Measurements from ENCODE around the gene THAP3. TPM values are rescaled to one million over a fixed set of nuclear protein-coding genes. Genes with fewer than 3 reads are reported as not detected.
A peak's percentile ranks its signal among the peaks of the same experiment; 100 is the strongest.

Gene THAP3
- total and polyA plus RNA-seq, 9 of the 15 experiments (the other 6 are each of a cell fraction or from before 2014, with no cell fraction given): 1.9 to 31.2 (median 18.2) TPM

DNA sequence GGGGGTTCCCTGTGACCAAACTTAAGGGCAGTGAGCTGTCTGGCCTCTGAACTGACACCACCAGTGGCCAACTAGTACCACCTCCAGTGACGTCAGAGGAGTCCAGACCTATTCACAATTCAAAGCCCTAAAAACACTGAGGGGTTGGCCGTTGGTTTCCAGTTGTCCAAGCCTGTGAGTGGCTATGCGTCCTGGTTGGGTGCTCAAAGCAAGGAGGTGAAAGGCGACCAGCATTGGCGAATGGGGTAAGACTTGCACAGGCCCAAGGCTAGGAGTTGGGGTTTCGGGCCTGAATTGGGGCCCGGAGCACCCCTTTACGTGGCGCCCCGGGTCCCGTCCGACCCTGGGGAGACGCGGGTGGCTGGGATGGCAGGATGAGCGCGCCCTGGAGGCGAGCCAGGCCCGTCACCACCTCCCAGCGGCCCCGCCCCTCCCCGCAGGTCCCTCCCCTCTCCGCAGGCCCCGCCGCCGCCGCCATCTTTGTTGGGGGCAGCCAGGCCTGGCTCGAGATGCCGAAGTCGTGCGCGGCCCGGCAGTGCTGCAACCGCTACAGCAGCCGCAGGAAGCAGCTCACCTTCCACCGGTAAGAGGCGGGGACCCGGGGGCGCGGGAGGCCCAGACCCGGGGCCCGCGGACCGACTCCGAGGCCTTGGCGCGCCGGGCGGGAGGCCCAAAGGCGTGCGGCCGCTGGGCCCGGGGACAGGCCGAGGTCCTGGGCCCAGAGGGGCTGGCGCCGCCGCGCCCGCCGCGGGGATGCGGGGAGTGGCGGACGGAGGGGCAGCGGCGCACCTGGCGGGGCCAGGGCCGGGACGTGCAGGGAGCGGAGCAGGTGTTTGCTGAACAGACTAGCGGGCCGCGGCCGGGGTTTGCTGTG is at the start of gene THAP3 (continued):
- TF ChIP-seq MGA (IDR thresholded peaks at IDR 0.05) (no peak), DIDO1 (tag; IDR thresholded peaks at IDR 0.05; ENCODE audit: low read depth) (no peak), ZNF263 (CRISPR knock-in tag; IDR thresholded peaks at IDR 0.05; ENCODE audit: borderline replicate concordance) (0 out of 2 replicates have a peak, but pooled peaks have one; percentile 31)
- TF ChIP-seq, protein P1, sequence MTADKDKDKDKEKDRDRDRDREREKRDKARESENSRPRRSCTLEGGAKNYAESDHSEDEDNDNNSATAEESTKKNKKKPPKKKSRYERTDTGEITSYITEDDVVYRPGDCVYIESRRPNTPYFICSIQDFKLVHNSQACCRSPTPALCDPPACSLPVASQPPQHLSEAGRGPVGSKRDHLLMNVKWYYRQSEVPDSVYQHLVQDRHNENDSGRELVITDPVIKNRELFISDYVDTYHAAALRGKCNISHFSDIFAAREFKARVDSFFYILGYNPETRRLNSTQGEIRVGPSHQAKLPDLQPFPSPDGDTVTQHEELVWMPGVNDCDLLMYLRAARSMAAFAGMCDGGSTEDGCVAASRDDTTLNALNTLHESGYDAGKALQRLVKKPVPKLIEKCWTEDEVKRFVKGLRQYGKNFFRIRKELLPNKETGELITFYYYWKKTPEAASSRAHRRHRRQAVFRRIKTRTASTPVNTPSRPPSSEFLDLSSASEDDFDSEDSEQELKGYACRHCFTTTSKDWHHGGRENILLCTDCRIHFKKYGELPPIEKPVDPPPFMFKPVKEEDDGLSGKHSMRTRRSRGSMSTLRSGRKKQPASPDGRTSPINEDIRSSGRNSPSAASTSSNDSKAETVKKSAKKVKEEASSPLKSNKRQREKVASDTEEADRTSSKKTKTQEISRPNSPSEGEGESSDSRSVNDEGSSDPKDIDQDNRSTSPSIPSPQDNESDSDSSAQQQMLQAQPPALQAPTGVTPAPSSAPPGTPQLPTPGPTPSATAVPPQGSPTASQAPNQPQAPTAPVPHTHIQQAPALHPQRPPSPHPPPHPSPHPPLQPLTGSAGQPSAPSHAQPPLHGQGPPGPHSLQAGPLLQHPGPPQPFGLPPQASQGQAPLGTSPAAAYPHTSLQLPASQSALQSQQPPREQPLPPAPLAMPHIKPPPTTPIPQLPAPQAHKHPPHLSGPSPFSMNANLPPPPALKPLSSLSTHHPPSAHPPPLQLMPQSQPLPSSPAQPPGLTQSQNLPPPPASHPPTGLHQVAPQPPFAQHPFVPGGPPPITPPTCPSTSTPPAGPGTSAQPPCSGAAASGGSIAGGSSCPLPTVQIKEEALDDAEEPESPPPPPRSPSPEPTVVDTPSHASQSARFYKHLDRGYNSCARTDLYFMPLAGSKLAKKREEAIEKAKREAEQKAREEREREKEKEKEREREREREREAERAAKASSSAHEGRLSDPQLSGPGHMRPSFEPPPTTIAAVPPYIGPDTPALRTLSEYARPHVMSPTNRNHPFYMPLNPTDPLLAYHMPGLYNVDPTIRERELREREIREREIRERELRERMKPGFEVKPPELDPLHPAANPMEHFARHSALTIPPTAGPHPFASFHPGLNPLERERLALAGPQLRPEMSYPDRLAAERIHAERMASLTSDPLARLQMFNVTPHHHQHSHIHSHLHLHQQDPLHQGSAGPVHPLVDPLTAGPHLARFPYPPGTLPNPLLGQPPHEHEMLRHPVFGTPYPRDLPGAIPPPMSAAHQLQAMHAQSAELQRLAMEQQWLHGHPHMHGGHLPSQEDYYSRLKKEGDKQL (CRISPR knock-in tag; IDR thresholded peaks at IDR 0.05; ENCODE audit: borderline replicate concordance): 0 out of 2 replicates have a peak, but pooled peaks have one; percentile 61

All from K562 (cell line).